ENCODE data around the gene CD151. TPM values are rescaled to one million over a fixed set of nuclear protein-coding genes. Genes with fewer than 3 reads are reported as not detected.
A peak's percentile ranks its signal among the peaks of the same experiment; 100 is the strongest.

Gene CD151
- total and polyA plus RNA-seq, 2 experiments from 2014 or later: 62.9 to 109 TPM

DNA sequence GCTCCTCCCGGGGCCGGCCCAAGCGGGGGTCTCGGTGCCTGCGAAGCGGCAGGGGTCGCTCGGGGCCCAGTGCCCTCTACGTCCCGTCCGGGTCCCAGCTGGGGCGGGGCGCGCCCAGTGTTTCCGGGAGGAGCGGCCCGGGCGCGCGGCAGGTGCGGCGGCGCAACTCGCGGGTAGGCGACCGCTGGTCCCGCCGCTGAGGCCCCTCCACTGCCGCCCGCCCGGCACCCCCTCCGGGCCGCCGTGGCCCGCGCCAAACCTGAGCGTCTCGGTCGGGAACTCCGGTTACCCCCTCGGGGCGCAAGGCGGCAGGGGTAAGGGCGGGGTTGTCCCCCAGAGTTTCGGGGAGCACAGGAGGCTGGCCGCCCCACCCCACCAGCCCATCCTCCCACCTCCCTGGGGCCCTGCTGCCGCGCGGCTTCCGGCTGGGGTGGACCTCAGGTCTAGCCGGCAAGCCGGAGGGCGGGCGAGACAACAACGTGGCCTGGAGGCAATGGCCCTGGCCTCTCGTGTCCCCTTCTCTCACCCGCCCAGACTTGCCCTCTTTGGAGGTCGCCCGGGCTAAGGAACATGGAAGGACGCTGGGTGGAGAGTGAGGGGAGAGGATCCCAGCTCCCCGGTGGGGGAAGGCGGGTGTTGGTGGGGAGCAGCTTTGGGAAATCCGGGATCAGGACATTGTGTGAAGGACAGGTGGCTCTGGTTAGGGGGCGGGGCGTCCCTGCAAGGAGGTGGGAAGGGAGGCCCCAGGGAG, 5.4 kb upstream of the CD151 start:
- Histone ChIP-seq H3K27me3 (ENCODE audit: insufficient read depth) (peaks cover 27% of the 10 kb centered on the region), H3K4me2 (peak overlapping the region; percentile 98), H3K4me3 (peak overlapping the region; percentile 82), H3F3A (replicated peaks; ENCODE audit: low read depth) (peaks cover 24% of the 10 kb centered on the region), H4K20me1 (replicated peaks; ENCODE audit: insufficient read depth) (peaks cover 4% of the 10 kb centered on the region; the same call in 1 of the 2 replicates), H3K27ac (ENCODE audit: low read depth) (peak overlapping the region; percentile 90), H3K4me1 (ENCODE audit: insufficient read depth) (peaks cover 25% of the 10 kb centered on the region), H3K9me2 (ENCODE audit: insufficient read depth) (no peaks in the 10 kb centered on the region), H2AFZ (peak overlapping the region; percentile 96), H3K79me2 (replicated peaks; ENCODE audit: insufficient read depth) (no peaks in the 10 kb centered on the region), H3K36me3 (ENCODE audit: insufficient read depth) (no peaks in the 10 kb centered on the region)
- H3K27ac Mint-ChIP-seq: 0 out of 2 replicates have a peak overlapping the region, but pooled peaks have one; percentile 67
- peaks cover 40% of the 10 kb centered on the region for H3K4me1 Mint-ChIP-seq
- ATAC-seq: peak; percentile 3
- TF ChIP-seq JUNB (IDR thresholded peaks at IDR 0.05; ENCODE audit: unreplicated experiment) (no peak), STAT1 (IDR thresholded peaks at IDR 0.05; ENCODE audit: unreplicated experiment) (no peak), ZNF114 (CRISPR knock-in tag; IDR thresholded peaks at IDR 0.05) (no peak), POLR2AphosphoS5 (IDR thresholded peaks at IDR 0.05; ENCODE audit: low read depth) (peak; percentile 75)
- TF ChIP-seq, protein P1, sequence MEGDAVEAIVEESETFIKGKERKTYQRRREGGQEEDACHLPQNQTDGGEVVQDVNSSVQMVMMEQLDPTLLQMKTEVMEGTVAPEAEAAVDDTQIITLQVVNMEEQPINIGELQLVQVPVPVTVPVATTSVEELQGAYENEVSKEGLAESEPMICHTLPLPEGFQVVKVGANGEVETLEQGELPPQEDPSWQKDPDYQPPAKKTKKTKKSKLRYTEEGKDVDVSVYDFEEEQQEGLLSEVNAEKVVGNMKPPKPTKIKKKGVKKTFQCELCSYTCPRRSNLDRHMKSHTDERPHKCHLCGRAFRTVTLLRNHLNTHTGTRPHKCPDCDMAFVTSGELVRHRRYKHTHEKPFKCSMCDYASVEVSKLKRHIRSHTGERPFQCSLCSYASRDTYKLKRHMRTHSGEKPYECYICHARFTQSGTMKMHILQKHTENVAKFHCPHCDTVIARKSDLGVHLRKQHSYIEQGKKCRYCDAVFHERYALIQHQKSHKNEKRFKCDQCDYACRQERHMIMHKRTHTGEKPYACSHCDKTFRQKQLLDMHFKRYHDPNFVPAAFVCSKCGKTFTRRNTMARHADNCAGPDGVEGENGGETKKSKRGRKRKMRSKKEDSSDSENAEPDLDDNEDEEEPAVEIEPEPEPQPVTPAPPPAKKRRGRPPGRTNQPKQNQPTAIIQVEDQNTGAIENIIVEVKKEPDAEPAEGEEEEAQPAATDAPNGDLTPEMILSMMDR (conservative IDR thresholded peaks at IDR 0.05; ENCODE audit: low read depth in 2 of 2): peak in 1 of 2 experiments; percentile 32; a peak in 1 of 4 replicates
- TF ChIP-seq, protein P2, sequence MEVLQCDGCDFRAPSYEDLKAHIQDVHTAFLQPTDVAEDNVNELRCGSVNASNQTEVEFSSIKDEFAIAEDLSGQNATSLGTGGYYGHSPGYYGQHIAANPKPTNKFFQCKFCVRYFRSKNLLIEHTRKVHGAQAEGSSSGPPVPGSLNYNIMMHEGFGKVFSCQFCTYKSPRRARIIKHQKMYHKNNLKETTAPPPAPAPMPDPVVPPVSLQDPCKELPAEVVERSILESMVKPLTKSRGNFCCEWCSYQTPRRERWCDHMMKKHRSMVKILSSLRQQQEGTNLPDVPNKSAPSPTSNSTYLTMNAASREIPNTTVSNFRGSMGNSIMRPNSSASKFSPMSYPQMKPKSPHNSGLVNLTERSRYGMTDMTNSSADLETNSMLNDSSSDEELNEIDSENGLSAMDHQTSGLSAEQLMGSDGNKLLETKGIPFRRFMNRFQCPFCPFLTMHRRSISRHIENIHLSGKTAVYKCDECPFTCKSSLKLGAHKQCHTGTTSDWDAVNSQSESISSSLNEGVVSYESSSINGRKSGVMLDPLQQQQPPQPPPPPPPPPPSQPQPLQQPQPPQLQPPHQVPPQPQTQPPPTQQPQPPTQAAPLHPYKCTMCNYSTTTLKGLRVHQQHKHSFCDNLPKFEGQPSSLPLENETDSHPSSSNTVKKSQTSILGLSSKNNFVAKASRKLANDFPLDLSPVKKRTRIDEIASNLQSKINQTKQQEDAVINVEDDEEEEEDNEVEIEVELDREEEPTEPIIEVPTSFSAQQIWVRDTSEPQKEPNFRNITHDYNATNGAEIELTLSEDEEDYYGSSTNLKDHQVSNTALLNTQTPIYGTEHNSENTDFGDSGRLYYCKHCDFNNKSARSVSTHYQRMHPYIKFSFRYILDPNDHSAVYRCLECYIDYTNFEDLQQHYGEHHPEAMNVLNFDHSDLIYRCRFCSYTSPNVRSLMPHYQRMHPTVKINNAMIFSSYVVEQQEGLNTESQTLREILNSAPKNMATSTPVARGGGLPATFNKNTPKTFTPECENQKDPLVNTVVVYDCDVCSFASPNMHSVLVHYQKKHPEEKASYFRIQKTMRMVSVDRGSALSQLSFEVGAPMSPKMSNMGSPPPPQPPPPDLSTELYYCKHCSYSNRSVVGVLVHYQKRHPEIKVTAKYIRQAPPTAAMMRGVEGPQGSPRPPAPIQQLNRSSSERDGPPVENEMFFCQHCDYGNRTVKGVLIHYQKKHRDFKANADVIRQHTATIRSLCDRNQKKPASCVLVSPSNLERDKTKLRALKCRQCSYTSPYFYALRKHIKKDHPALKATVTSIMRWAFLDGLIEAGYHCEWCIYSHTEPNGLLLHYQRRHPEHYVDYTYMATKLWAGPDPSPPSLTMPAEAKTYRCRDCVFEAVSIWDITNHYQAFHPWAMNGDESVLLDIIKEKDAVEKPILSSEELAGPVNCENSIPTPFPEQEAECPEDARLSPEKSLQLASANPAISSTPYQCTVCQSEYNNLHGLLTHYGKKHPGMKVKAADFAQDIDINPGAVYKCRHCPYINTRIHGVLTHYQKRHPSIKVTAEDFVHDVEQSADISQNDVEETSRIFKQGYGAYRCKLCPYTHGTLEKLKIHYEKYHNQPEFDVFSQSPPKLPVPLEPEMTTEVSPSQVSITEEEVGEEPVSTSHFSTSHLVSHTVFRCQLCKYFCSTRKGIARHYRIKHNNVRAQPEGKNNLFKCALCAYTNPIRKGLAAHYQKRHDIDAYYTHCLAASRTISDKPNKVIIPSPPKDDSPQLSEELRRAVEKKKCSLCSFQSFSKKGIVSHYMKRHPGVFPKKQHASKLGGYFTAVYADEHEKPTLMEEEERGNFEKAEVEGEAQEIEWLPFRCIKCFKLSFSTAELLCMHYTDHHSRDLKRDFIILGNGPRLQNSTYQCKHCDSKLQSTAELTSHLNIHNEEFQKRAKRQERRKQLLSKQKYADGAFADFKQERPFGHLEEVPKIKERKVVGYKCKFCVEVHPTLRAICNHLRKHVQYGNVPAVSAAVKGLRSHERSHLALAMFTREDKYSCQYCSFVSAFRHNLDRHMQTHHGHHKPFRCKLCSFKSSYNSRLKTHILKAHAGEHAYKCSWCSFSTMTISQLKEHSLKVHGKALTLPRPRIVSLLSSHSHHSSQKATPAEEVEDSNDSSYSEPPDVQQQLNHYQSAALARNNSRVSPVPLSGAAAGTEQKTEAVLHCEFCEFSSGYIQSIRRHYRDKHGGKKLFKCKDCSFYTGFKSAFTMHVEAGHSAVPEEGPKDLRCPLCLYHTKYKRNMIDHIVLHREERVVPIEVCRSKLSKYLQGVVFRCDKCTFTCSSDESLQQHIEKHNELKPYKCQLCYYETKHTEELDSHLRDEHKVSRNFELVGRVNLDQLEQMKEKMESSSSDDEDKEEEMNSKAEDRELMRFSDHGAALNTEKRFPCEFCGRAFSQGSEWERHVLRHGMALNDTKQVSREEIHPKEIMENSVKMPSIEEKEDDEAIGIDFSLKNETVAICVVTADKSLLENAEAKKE (CRISPR knock-in tag; IDR thresholded peaks at IDR 0.05): no peak
- TF ChIP-seq, protein P3, sequence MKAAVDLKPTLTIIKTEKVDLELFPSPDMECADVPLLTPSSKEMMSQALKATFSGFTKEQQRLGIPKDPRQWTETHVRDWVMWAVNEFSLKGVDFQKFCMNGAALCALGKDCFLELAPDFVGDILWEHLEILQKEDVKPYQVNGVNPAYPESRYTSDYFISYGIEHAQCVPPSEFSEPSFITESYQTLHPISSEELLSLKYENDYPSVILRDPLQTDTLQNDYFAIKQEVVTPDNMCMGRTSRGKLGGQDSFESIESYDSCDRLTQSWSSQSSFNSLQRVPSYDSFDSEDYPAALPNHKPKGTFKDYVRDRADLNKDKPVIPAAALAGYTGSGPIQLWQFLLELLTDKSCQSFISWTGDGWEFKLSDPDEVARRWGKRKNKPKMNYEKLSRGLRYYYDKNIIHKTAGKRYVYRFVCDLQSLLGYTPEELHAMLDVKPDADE (IDR thresholded peaks at IDR 0.05): peak; percentile 29; the same call in 1 of the 2 replicates
- TF ChIP-seq, protein P4, sequence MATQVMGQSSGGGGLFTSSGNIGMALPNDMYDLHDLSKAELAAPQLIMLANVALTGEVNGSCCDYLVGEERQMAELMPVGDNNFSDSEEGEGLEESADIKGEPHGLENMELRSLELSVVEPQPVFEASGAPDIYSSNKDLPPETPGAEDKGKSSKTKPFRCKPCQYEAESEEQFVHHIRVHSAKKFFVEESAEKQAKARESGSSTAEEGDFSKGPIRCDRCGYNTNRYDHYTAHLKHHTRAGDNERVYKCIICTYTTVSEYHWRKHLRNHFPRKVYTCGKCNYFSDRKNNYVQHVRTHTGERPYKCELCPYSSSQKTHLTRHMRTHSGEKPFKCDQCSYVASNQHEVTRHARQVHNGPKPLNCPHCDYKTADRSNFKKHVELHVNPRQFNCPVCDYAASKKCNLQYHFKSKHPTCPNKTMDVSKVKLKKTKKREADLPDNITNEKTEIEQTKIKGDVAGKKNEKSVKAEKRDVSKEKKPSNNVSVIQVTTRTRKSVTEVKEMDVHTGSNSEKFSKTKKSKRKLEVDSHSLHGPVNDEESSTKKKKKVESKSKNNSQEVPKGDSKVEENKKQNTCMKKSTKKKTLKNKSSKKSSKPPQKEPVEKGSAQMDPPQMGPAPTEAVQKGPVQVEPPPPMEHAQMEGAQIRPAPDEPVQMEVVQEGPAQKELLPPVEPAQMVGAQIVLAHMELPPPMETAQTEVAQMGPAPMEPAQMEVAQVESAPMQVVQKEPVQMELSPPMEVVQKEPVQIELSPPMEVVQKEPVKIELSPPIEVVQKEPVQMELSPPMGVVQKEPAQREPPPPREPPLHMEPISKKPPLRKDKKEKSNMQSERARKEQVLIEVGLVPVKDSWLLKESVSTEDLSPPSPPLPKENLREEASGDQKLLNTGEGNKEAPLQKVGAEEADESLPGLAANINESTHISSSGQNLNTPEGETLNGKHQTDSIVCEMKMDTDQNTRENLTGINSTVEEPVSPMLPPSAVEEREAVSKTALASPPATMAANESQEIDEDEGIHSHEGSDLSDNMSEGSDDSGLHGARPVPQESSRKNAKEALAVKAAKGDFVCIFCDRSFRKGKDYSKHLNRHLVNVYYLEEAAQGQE (IDR thresholded peaks at IDR 0.05; ENCODE audit: unreplicated experiment): no peak
- peak; percentile 87 for DNase-seq (ENCODE audit: low spot score)
- no peaks in the 10 kb centered on the region; the same call in 2 of the 3 replicates for H3K9me3 Mint-ChIP-seq
- H3K27me3 Mint-ChIP-seq (ENCODE audit: insufficient read depth, low read depth, poor library complexity): peaks cover 63% of the 10 kb centered on the region
- peaks cover 7% of the 10 kb centered on the region; the same call in 1 of the 3 replicates for H3K36me3 Mint-ChIP-seq (ENCODE audit: low read depth)
- peak overlapping the region; percentile 79 for H3K4me3 Mint-ChIP-seq
